HG02588 (cell line): ENCODE results near the gene C1orf216.
A peak's percentile ranks its signal among the peaks of the same experiment; 100 is the strongest.
"Not testable (repeated sequence)": the region's sequence is repeated elsewhere in the genome, so short reads cannot be mapped to it uniquely, and the experiment has no call there.

Source experiments
- ATAC-seq: cut with Tn5 transposase; IDR thresholded peaks from one replicate; pipeline ENCODE4 v1.9.1; 2021; ENCODE audit warnings: mild to moderate bottlenecking, moderate library complexity; ENCODE audit not compliant: unreplicated experiment

The C1orf216 gene

GRCh38 chr1:35718492-35719336, at the start of gene C1orf216:
C1orf216 (minus strand) TSS chr1:35718884; CDS start chr1:35716321, 2,563 bp downstream.
- ATAC-seq = peak; percentile 59

- ATAC-seq = no peak
Measured at GRCh38 chr1:35764283-35764682, 45.6 kb upstream of the C1orf216 start.

GRCh38 chr1:35763201-35763600, 44.5 kb upstream of the C1orf216 start:
- no peak for ATAC-seq

- no peak for ATAC-seq
Measured at GRCh38 chr1:35762141-35762540, 43.5 kb upstream of the C1orf216 start.

GRCh38 chr1:35756064-35756463, 37.4 kb upstream of the C1orf216 start:
- no peak for ATAC-seq

- no peak for ATAC-seq
Measured at GRCh38 chr1:35753626-35754260, 35.1 kb upstream of the C1orf216 start.

GRCh38 chr1:35748326-35748725, 29.6 kb upstream of the C1orf216 start:
- ATAC-seq = no peak

GRCh38 chr1:35745124-35745730, 26.5 kb upstream of the C1orf216 start:
- ATAC-seq = no peak

GRCh38 chr1:35737120-35737519, 18.4 kb upstream of the C1orf216 start:
- no peak for ATAC-seq

GRCh38 chr1:35727434-35728040, 8.9 kb upstream of the C1orf216 start:
- no peak for ATAC-seq

GRCh38 chr1:35726450-35727433, 8.1 kb upstream of the C1orf216 start:
- no peak for ATAC-seq

GRCh38 chr1:35725596-35725995, 6.9 kb upstream of the C1orf216 start:
- no peak for ATAC-seq

GRCh38 chr1:35717911-35718476, 690 bp downstream of the C1orf216 start:
- no peak for ATAC-seq

GRCh38 chr1:35715568-35716002, 3.1 kb downstream of the C1orf216 start:
- ATAC-seq = peak; percentile 44

- no peak for ATAC-seq
Measured at GRCh38 chr1:35714921-35715567, 3.6 kb downstream of the C1orf216 start.

GRCh38 chr1:35711098-35711497, 7.6 kb downstream of the C1orf216 start:
- ATAC-seq = not testable (repeated sequence)

- ATAC-seq = no peak
Measured at GRCh38 chr1:35708952-35709351, 9.7 kb downstream of the C1orf216 start.

GRCh38 chr1:35708441-35708921, 10.2 kb downstream of the C1orf216 start:
- ATAC-seq = no peak
